Neural progenitor cell (in vitro differentiated cells): ENCODE results near the gene VOPP1. TPM values are rescaled to one million over a fixed set of nuclear protein-coding genes. Genes with fewer than 3 reads are reported as not detected.

Experiments
- DNase-seq: peaks from one replicate; pipeline ENCODE4 v3.0.0-alpha.2; 2016; ENCODE audit warnings: low spot score
- H2AFZ ChIP-seq: fragments of 200-600 bp; sonication (generic); replicated peaks from 2 replicates; pipeline ENCODE4 v1.6.1; 2016; ENCODE audit warnings: antibody characterized with exemption
- H3F3A ChIP-seq: fragments of 200-600 bp; sonication (generic); 2 replicates; pipeline ENCODE4 v1.6.1; 2016; ENCODE audit warnings: antibody characterized with exemption, low read depth
- H3K27ac ChIP-seq: fragments of 200-600 bp; sonication (generic); 2 replicates; pipeline ENCODE4 v1.5.1; 2016; ENCODE audit warnings: mild to moderate bottlenecking
- H3K27me3 ChIP-seq: fragments of 200-600 bp; sonication (generic); 2 replicates; pipeline ENCODE4 v1.6.1; 2016; ENCODE audit warnings: mild to moderate bottlenecking, moderate library complexity
- H3K36me3 ChIP-seq: fragments of 200-600 bp; sonication (generic); 2 replicates; pipeline ENCODE4 v1.5.1; 2016
- H3K4me1 ChIP-seq: fragments of 200-600 bp; sonication (generic); 2 replicates; pipeline ENCODE4 v1.6.1; 2016; ENCODE audit warnings: mixed run types
- H3K4me2 ChIP-seq: fragments of 200-600 bp; sonication (generic); 2 replicates; pipeline ENCODE4 v1.6.1; 2016
- H3K4me3 ChIP-seq: fragments of 200-600 bp; sonication (generic); 2 replicates; pipeline ENCODE4 v1.5.1; 2016
- H3K79me2 ChIP-seq: fragments of 200-600 bp; sonication (generic); 2 replicates; pipeline ENCODE4 v1.6.1; 2016; ENCODE audit warnings: low read depth
- H3K9ac ChIP-seq: fragments of 200-600 bp; sonication (generic); 2 replicates; pipeline ENCODE4 v1.6.1; 2016
- H3K9me3 ChIP-seq: fragments of 200-600 bp; sonication (generic); 2 replicates; pipeline ENCODE4 v1.5.1; 2016; ENCODE audit warnings: low read depth
- H4K20me1 ChIP-seq: fragments of 200-600 bp; sonication (generic); 2 replicates; pipeline ENCODE4 v1.6.1; 2016; ENCODE audit warnings: low read depth
- H3K27ac Mint-ChIP-seq: 3 replicates; pipeline ENCODE4 v1.8.0; 2021; ENCODE audit warnings: mixed read lengths
- H3K27me3 Mint-ChIP-seq: 2 replicates; pipeline ENCODE4 v1.8.0; 2022; ENCODE audit warnings: low read depth, mild to moderate bottlenecking, inconsistent platforms, moderate library complexity, mixed read lengths; ENCODE audit not compliant: insufficient read depth
- H3K36me3 Mint-ChIP-seq: 3 replicates; pipeline ENCODE4 v1.8.0; 2021; ENCODE audit warnings: mixed read lengths
- H3K4me1 Mint-ChIP-seq: 3 replicates; pipeline ENCODE4 v1.8.0; 2021; ENCODE audit warnings: mixed read lengths
- H3K4me3 Mint-ChIP-seq: 3 replicates; pipeline ENCODE4 v1.8.0; 2021; ENCODE audit warnings: mild to moderate bottlenecking, moderate library complexity, mixed read lengths
- H3K9me3 Mint-ChIP-seq: 3 replicates; pipeline ENCODE4 v1.8.0; 2020; ENCODE audit warnings: mixed read lengths
- EZH2 ChIP-seq: fragments of 200-600 bp; sonication (generic); IDR thresholded peaks from 2 replicates; pipeline ENCODE4 v1.6.1; 2017; ENCODE audit warnings: antibody characterized with exemption, mild to moderate bottlenecking, moderate library complexity
- EZH2phosphoT487 ChIP-seq: fragments of 200-600 bp; sonication (generic); IDR thresholded peaks from 2 replicates; pipeline ENCODE4 v1.6.1; 2017; ENCODE audit warnings: antibody characterized with exemption
- total RNA-seq: library from RNA; depleted of rRNA; stranded (reverse); fragments of >200 nt; gene quantifications from 2 replicates; pipeline ENCODE4 v1.2.3, GENCODE V29; 2015; ENCODE audit warnings: low replicate concordance
- TF ChIP-seq, protein P1 (sequence below): fragments of 200-600 bp; sonication (generic); IDR thresholded peaks from 2 replicates; pipeline ENCODE4 v1.5.1; 2017; ENCODE audit warnings: antibody characterized with exemption, mild to moderate bottlenecking

Gene VOPP1
- total RNA-seq, 1 donor from 2014 or later, result 46.6 TPM

DNA sequence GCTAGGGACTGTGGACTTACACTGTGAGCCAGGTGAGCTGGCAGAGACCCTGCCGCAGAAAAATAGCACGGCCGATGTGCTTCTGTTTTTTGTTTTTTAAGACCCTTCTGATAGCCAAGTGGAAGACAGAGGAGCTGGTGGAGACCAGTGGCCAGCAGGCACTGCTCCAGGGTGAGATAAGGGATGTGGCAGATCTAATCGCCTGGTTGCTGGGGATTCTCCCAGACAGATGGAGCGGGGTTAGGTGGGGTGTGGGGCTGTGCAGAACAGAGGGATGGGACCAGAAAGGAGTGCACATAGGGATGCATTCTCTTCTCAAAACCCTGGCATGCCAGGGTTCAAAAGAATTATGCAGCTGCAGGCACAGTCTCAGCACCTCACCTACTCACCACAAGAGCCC is 82.2 kb downstream of the VOPP1 start:
- Histone ChIP-seq H3K9ac (no peak overlapping the region), H4K20me1 (no peaks in the 10 kb centered on the region), H3K27ac (no peak overlapping the region), H3K79me2 (no peaks in the 10 kb centered on the region), H2AFZ (no peak overlapping the region), H3K27me3 (no peaks in the 10 kb centered on the region), H3K9me3 (no peaks in the 10 kb centered on the region), H3F3A (no peaks in the 10 kb centered on the region), H3K4me1 (no peaks in the 10 kb centered on the region), H3K36me3 (no peaks in the 10 kb centered on the region), H3K4me3 (no peak overlapping the region), H3K4me2 (no peak overlapping the region)
- peaks cover 24% of the 10 kb centered on the region for H3K36me3 Mint-ChIP-seq
- no peak overlapping the region for H3K4me3 Mint-ChIP-seq
- peaks cover 2% of the 10 kb centered on the region for H3K27me3 Mint-ChIP-seq
- TF ChIP-seq, protein P1, sequence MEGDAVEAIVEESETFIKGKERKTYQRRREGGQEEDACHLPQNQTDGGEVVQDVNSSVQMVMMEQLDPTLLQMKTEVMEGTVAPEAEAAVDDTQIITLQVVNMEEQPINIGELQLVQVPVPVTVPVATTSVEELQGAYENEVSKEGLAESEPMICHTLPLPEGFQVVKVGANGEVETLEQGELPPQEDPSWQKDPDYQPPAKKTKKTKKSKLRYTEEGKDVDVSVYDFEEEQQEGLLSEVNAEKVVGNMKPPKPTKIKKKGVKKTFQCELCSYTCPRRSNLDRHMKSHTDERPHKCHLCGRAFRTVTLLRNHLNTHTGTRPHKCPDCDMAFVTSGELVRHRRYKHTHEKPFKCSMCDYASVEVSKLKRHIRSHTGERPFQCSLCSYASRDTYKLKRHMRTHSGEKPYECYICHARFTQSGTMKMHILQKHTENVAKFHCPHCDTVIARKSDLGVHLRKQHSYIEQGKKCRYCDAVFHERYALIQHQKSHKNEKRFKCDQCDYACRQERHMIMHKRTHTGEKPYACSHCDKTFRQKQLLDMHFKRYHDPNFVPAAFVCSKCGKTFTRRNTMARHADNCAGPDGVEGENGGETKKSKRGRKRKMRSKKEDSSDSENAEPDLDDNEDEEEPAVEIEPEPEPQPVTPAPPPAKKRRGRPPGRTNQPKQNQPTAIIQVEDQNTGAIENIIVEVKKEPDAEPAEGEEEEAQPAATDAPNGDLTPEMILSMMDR, result no peak
- TF ChIP-seq EZH2phosphoT487 (no peak), EZH2 (no peak)
- no peak for DNase-seq
- H3K27ac Mint-ChIP-seq, result no peak overlapping the region
- H3K9me3 Mint-ChIP-seq, result no peaks in the 10 kb centered on the region
- H3K4me1 Mint-ChIP-seq, result no peaks in the 10 kb centered on the region

- peaks cover 2% of the 10 kb centered on the region for H3K4me1 Mint-ChIP-seq
- H3F3A ChIP-seq, result no peaks in the 10 kb centered on the region
- no peak for TF ChIP-seq EZH2phosphoT487
- no peak for TF ChIP-seq EZH2
- TF ChIP-seq, protein P1, result no peak
- no peak overlapping the region for H3K9ac ChIP-seq
- H3K9me3 Mint-ChIP-seq, result no peaks in the 10 kb centered on the region
- no peaks in the 10 kb centered on the region for H3K79me2 ChIP-seq
- H3K4me2 ChIP-seq, result no peak overlapping the region
- H3K9me3 ChIP-seq, result no peaks in the 10 kb centered on the region
- peaks cover 24% of the 10 kb centered on the region for H3K36me3 Mint-ChIP-seq
- H3K36me3 ChIP-seq, result no peaks in the 10 kb centered on the region
- no peaks in the 10 kb centered on the region for H4K20me1 ChIP-seq
- no peak overlapping the region for H3K27ac Mint-ChIP-seq
- H3K4me3 ChIP-seq, result no peak overlapping the region
- H3K4me3 Mint-ChIP-seq, result no peak overlapping the region
- no peak for DNase-seq
- no peak overlapping the region for H3K27ac ChIP-seq
- no peak overlapping the region for H2AFZ ChIP-seq
- no peaks in the 10 kb centered on the region for H3K4me1 ChIP-seq
- H3K27me3 Mint-ChIP-seq, result peaks cover under 1% of the 10 kb centered on the region
- no peaks in the 10 kb centered on the region for H3K27me3 ChIP-seq
Observed at GRCh38 chr7:55489552-55489951, 82.8 kb downstream of the VOPP1 start.

DNA sequence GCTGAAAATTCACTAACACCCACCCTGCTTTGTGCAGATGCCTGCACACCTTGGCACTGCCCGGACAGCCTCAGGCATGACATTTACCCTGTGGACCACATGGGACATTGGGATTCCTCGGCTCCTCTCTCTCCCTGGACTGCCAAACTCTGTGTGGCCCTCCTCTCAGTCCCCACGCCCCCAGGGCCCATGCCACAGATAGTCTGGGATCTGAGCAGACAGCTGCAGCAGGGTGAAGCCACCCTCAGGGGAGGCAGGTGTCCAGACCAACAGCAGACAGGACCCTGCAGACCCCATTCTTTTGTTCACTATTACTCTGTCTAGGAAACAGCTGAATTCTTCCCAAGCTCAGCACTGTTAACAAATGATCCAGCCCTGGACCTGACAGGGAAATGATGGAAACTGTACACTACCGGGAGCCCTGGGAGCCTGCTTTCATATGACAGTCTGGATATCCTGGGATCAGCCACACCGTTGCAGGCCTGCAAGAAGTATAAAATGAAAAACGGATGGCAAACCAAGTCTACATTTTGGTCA is 83.4 kb downstream of the VOPP1 start:
- no peak overlapping the region for H2AFZ ChIP-seq
- no peaks in the 10 kb centered on the region for H4K20me1 ChIP-seq
- H3K36me3 Mint-ChIP-seq, result peaks cover 24% of the 10 kb centered on the region
- no peaks in the 10 kb centered on the region for H3F3A ChIP-seq
- H3K9ac ChIP-seq, result no peak overlapping the region
- peaks cover 4% of the 10 kb centered on the region for H3K4me1 Mint-ChIP-seq
- no peak overlapping the region for H3K27ac Mint-ChIP-seq
- no peaks in the 10 kb centered on the region for H3K36me3 ChIP-seq
- no peaks in the 10 kb centered on the region for H3K27me3 ChIP-seq
- H3K79me2 ChIP-seq, result no peaks in the 10 kb centered on the region
- no peaks in the 10 kb centered on the region for H3K9me3 ChIP-seq
- TF ChIP-seq EZH2phosphoT487 (no peak), EZH2 (no peak)
- TF ChIP-seq, protein P1, result no peak
- H3K4me3 ChIP-seq, result no peak overlapping the region
- no peaks in the 10 kb centered on the region for H3K4me1 ChIP-seq
- H3K27ac ChIP-seq, result no peak overlapping the region
- no peak for DNase-seq
- H3K27me3 Mint-ChIP-seq, result no peaks in the 10 kb centered on the region
- no peak overlapping the region for H3K4me2 ChIP-seq
- no peak overlapping the region for H3K4me3 Mint-ChIP-seq
- no peaks in the 10 kb centered on the region for H3K9me3 Mint-ChIP-seq
